Fibroblast of lung (primary cell): ENCODE measurements around the gene PDE4B.

Source experiments
- CTCF ChIP-seq, 2 donors: IDR thresholded peaks in 1 of 2; conservative IDR thresholded peaks in 1 of 2; 1 replicate in 1 of 2; 2 replicates in 1 of 2; pipeline ENCODE4 v1.5.1; 2011 to 2012; ENCODE audit warnings: low read length in 2 of 2, control low read depth in 1 of 2, inconsistent platforms in 1 of 2, low read depth in 1 of 2, mild to moderate bottlenecking in 1 of 2
- EZH2 ChIP-seq: IDR thresholded peaks from 2 replicates; pipeline ENCODE4 v1.5.1; 2012; ENCODE audit warnings: low read length, control low read depth, mild to moderate bottlenecking; ENCODE audit errors: missing control alignments

GRCh38 chr1:65896721-65897120, 104.0 kb downstream of the PDE4B start:
- TF ChIP-seq CTCF (conservative IDR thresholded peaks at IDR 0.05 in 1 of 2, IDR thresholded peaks at IDR 0.05 in 1 of 2; ENCODE audit: low read depth in 1 of 2, low read length in 2 of 2), result no peak
- no peak for TF ChIP-seq EZH2
